Measurements from ENCODE around the gene SPESP1.

- TF ChIP-seq CTCF (IDR thresholded peaks at IDR 0.05) (peak; percentile 76), EZH2 (IDR thresholded peaks at IDR 0.05; ENCODE audit: borderline replicate concordance, insufficient read depth, low read depth, low read length, poor library complexity, severe bottlenecking) (no peak)
Observed at GRCh38 chr15:68924866-68925560, 5.3 kb upstream of the SPESP1 start.

Measured in B cell (primary cell).